ENCODE results near the gene DZIP1L. TPM values are rescaled to one million over a fixed set of nuclear protein-coding genes. Genes with fewer than 3 reads are reported as not detected.
"Not testable (repeated sequence)": the region's sequence is repeated elsewhere in the genome, so short reads cannot be mapped to it uniquely, and the experiment has no call there.

The DZIP1L gene
- total RNA-seq, 1 experiment from 2014 or later: 2.3 TPM

DNA sequence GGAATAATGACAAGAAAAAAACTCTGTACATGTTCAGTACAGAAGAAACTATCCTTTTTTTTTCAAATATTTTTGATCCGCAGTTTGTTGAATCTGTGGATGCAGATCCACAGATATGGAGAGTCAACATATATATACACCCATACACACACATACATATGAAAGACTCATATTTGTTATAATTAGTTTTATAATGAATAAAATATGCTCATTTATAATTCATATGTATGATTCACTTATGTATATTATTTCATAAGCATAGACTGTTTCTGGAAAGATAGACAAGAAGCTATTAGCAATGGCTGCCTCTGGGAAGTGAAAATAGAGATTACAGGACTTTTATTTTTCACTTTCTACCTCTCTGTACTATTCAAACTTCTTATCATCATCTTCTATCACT, 9.8 kb downstream of the DZIP1L start:
- Histone ChIP-seq H3K79me2 (ENCODE audit: low read depth) (no peaks in the 10 kb centered on the region), H2AFZ (no peak overlapping the region), H3K4me1 (replicated peaks; ENCODE audit: insufficient read depth) (no peaks in the 10 kb centered on the region), H3K36me3 (ENCODE audit: low read depth) (no peaks in the 10 kb centered on the region), H4K20me1 (ENCODE audit: insufficient read depth) (no peaks in the 10 kb centered on the region), H3K9me2 (ENCODE audit: insufficient read depth) (no peaks in the 10 kb centered on the region), H3F3A (ENCODE audit: insufficient read depth, low read depth) (no peaks in the 10 kb centered on the region), H3K4me2 (no peak overlapping the region), H3K27ac (no peak overlapping the region), H3K4me3 (no peak overlapping the region), H3K27me3 (ENCODE audit: insufficient read depth, low read depth) (no peaks in the 10 kb centered on the region), H3K9me3 (ENCODE audit: insufficient read depth, low read depth) (no peaks in the 10 kb centered on the region)
- ChIA-PET POLR2A (ENCODE audit: unreplicated experiment) (no interaction called here), CTCF (no interaction called here)
- intact Hi-C loops (cut with micrococcal nuclease; ENCODE audit: unreplicated experiment): no loop called here
- TF ChIP-seq EZH2 (IDR thresholded peaks at IDR 0.05; ENCODE audit: low read depth): no peak
- TF ChIP-seq, protein P1, sequence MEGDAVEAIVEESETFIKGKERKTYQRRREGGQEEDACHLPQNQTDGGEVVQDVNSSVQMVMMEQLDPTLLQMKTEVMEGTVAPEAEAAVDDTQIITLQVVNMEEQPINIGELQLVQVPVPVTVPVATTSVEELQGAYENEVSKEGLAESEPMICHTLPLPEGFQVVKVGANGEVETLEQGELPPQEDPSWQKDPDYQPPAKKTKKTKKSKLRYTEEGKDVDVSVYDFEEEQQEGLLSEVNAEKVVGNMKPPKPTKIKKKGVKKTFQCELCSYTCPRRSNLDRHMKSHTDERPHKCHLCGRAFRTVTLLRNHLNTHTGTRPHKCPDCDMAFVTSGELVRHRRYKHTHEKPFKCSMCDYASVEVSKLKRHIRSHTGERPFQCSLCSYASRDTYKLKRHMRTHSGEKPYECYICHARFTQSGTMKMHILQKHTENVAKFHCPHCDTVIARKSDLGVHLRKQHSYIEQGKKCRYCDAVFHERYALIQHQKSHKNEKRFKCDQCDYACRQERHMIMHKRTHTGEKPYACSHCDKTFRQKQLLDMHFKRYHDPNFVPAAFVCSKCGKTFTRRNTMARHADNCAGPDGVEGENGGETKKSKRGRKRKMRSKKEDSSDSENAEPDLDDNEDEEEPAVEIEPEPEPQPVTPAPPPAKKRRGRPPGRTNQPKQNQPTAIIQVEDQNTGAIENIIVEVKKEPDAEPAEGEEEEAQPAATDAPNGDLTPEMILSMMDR (conservative IDR thresholded peaks at IDR 0.05): no peak
- DNase-seq: no peak
- no TSS peak for BruUV-seq (replicated peaks)

GRCh38 chr3:138103466-138103865, 11.9 kb downstream of the DZIP1L start:
- ChIA-PET CTCF (no interaction called here), POLR2A (ENCODE audit: unreplicated experiment) (no interaction called here)
- intact Hi-C loops (cut with micrococcal nuclease; ENCODE audit: unreplicated experiment): no loop called here
- Histone ChIP-seq H3K4me1 (replicated peaks; ENCODE audit: insufficient read depth) (peaks cover 19% of the 10 kb centered on the region), H3K36me3 (ENCODE audit: low read depth) (no peaks in the 10 kb centered on the region), H4K20me1 (ENCODE audit: insufficient read depth) (no peaks in the 10 kb centered on the region), H3K79me2 (ENCODE audit: low read depth) (no peaks in the 10 kb centered on the region), H3K9me3 (ENCODE audit: insufficient read depth, low read depth) (no peaks in the 10 kb centered on the region), H2AFZ (no peak overlapping the region), H3K27me3 (ENCODE audit: insufficient read depth, low read depth) (no peaks in the 10 kb centered on the region), H3K4me2 (no peak overlapping the region), H3K27ac (no peak overlapping the region), H3F3A (ENCODE audit: insufficient read depth, low read depth) (peaks cover 6% of the 10 kb centered on the region; the same call in 1 of the 2 replicates), H3K9me2 (ENCODE audit: insufficient read depth) (no peaks in the 10 kb centered on the region), H3K4me3 (no peak overlapping the region)
- no peak for DNase-seq
- TF ChIP-seq, protein P1 (conservative IDR thresholded peaks at IDR 0.05): no peak
- no TSS peak for BruUV-seq (replicated peaks)

DNA sequence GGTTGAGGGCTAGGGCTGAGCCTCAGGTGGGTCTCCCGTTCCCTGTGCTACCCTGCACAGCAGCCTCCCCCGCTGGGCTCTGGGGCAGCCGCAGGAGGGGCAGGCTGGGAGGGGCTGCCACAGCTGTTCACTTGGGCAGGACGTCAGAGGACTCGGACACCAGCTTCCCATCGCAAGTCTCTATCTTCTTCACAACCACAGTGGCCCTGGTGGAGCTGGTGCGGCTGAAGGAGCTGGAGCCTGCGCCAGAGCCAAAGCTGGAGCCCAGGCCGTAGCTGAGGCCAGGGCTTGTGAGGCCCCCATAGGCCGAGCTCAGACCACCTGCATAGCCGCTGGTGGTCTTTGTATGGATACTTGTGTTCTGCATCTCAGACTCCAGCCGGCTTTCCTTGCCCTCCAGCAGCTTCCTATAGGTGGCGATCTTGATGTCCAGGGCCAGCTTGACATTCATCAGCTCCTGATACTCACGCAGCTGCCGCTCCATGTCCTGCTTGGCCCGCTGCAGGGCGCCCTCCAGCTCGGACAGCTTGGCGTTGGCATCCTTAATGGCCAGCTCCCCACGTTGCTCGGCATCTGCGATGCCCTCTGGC, 14.0 kb downstream of the DZIP1L start:
- intact Hi-C loops (cut with micrococcal nuclease; ENCODE audit: unreplicated experiment); H3K27ac ChIP-seq; H3K9me3 ChIP-seq (ENCODE audit: insufficient read depth, low read depth); H3K36me3 ChIP-seq (ENCODE audit: low read depth); H3F3A ChIP-seq (ENCODE audit: insufficient read depth, low read depth); H3K4me3 ChIP-seq; H3K79me2 ChIP-seq (ENCODE audit: low read depth); DNase-seq; BruUV-seq (replicated peaks); H3K9me2 ChIP-seq (ENCODE audit: insufficient read depth); H3K4me2 ChIP-seq; H4K20me1 ChIP-seq (ENCODE audit: insufficient read depth); H2AFZ ChIP-seq; H3K27me3 ChIP-seq (ENCODE audit: insufficient read depth, low read depth): not testable (repeated sequence)
- ChIA-PET CTCF (interaction anchor here (0.6 to 0.7 kb wide), 2 partner anchors 12 to 39 kb away, joined by 3 read pairs; no protein-coding TSS in a partner anchor), POLR2A (ENCODE audit: unreplicated experiment) (interaction anchor here (0.6 kb wide), 1 partner anchor 12 kb away, joined by 8 read pairs; no protein-coding TSS in a partner anchor)
- peaks cover 38% of the 10 kb centered on the region for H3K4me1 ChIP-seq (replicated peaks; ENCODE audit: insufficient read depth)

DNA sequence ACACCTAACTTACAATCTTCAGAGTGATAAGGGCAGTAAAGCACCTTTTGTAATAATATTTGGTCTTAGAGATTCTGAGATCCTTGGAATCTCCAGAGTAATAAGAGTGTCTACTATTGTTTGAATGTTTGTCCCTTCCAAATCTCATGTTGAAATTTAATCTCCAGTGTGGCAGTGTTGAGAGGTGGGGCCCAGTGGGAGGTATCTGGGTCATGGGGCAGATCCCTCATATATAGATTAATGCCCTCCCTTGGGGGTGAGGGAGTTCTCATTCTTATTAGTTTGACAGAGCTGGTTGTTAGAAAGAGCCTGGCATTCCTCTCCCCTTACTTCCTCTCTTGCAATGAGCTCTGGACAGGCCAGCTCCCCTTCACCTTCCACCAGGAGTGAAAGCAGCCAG, 16.0 kb downstream of the DZIP1L start:
- no peaks in the 10 kb centered on the region for H3K27me3 ChIP-seq (ENCODE audit: insufficient read depth, low read depth)
- TF ChIP-seq, protein P1 (conservative IDR thresholded peaks at IDR 0.05): no peak
- no peak for TF ChIP-seq EZH2 (IDR thresholded peaks at IDR 0.05; ENCODE audit: low read depth)
- H3K9me2 ChIP-seq (ENCODE audit: insufficient read depth): no peaks in the 10 kb centered on the region
- H3K36me3 ChIP-seq (ENCODE audit: low read depth): no peaks in the 10 kb centered on the region
- H3K4me1 ChIP-seq (replicated peaks; ENCODE audit: insufficient read depth): peaks cover 38% of the 10 kb centered on the region
- intact Hi-C loops (cut with micrococcal nuclease; ENCODE audit: unreplicated experiment): no loop called here
- H3K4me2 ChIP-seq: peak overlapping the region; percentile 41
- ChIA-PET POLR2A (ENCODE audit: unreplicated experiment) (no interaction called here), CTCF (no interaction called here)
- H2AFZ ChIP-seq: peak overlapping the region; percentile 16; the same call in 1 of the 2 replicates
- no peaks in the 10 kb centered on the region for H4K20me1 ChIP-seq (ENCODE audit: insufficient read depth)
- H3K79me2 ChIP-seq (ENCODE audit: low read depth): no peaks in the 10 kb centered on the region
- no TSS peak for BruUV-seq (replicated peaks)
- peaks cover 6% of the 10 kb centered on the region; the same call in 1 of the 2 replicates for H3F3A ChIP-seq (ENCODE audit: insufficient read depth, low read depth)
- DNase-seq: no peak
- H3K27ac ChIP-seq: peak overlapping the region; percentile 49
- no peaks in the 10 kb centered on the region for H3K9me3 ChIP-seq (ENCODE audit: insufficient read depth, low read depth)
- H3K4me3 ChIP-seq: no peak overlapping the region

All from PC-9 (cell line).